CD14-positive monocyte (primary cell): Measurements from ENCODE around the gene HSF4. TPM values are rescaled to one million over a fixed set of nuclear protein-coding genes. Genes with fewer than 3 reads are reported as not detected.

Experiments
- DNase-seq, 3 donors: peaks; one replicate each; pipeline ENCODE4 v3.0.0-alpha.2; 2011 to 2022
- H2AFZ ChIP-seq: 2 replicates; pipeline ENCODE4 v1.6.0; 2012; ENCODE audit warnings: mild to moderate bottlenecking, low read depth, low read length, inconsistent platforms; ENCODE audit not compliant: insufficient read depth, poor library complexity, severe bottlenecking
- H3K27ac ChIP-seq, 2 donors: 1 replicate in 1 of 2; 2 replicates in 1 of 2; pipeline ENCODE4 v1.5.1; 2012 to 2013; ENCODE audit warnings: low read length in 2 of 2, control low read depth in 1 of 2, inconsistent platforms in 1 of 2, low read depth in 1 of 2, mild to moderate bottlenecking in 1 of 2
- H3K27me3 ChIP-seq, 2 donors: one replicate each; pipeline versions ENCODE4 v1.6.0 to v1.6.1; 2011 to 2013; ENCODE audit warnings: low read length in 2 of 2; ENCODE audit not compliant: control insufficient read depth in 2 of 2, insufficient read depth in 2 of 2
- H3K36me3 ChIP-seq, 2 donors: replicated peaks in 1 of 2; 1 replicate in 1 of 2; 2 replicates in 1 of 2; pipeline versions ENCODE4 v1.5.1 to v1.6.1; 2012 to 2013; ENCODE audit warnings: low read length in 2 of 2, control low read depth in 1 of 2, inconsistent platforms in 1 of 2, mild to moderate bottlenecking in 1 of 2; ENCODE audit not compliant: insufficient read depth in 2 of 2, control insufficient read depth in 1 of 2
- H3K4me1 ChIP-seq, 2 donors: 1 replicate in 1 of 2; 2 replicates in 1 of 2; pipeline versions ENCODE4 v1.5.1 to v1.6.1; 2012 to 2013; ENCODE audit warnings: low read length in 2 of 2, control low read depth in 1 of 2, inconsistent platforms in 1 of 2, mild to moderate bottlenecking in 1 of 2, moderate library complexity in 1 of 2; ENCODE audit not compliant: insufficient read depth in 2 of 2, control insufficient read depth in 1 of 2
- H3K4me2 ChIP-seq: replicated peaks from 2 replicates; pipeline ENCODE3; 2012; ENCODE audit warnings: low read length, moderate library complexity, mild to moderate bottlenecking; ENCODE audit not compliant: poor library complexity, severe bottlenecking; ENCODE audit errors: extremely low read depth
- H3K4me3 ChIP-seq, 3 experiments: fragments of 200-600 bp in 1 of 3; sonication (generic) in 1 of 3; replicated peaks in 1 of 3; 1 replicate in 2 of 3; 2 replicates in 1 of 3; pipeline ENCODE4 v1.5.1; 2011 to 2013; ENCODE audit warnings: low read length in 3 of 3, mild to moderate bottlenecking in 3 of 3, control low read depth in 2 of 3, low read depth in 2 of 3, inconsistent platforms in 1 of 3, moderate library complexity in 1 of 3
- H3K79me2 ChIP-seq: 2 replicates; pipeline ENCODE4 v1.6.0; 2012; ENCODE audit warnings: mild to moderate bottlenecking, control low read depth, inconsistent platforms, low read length, moderate library complexity; ENCODE audit not compliant: insufficient read depth
- H3K9ac ChIP-seq: 2 replicates; pipeline ENCODE4 v1.6.0; 2017; ENCODE audit warnings: low read length, mild to moderate bottlenecking; ENCODE audit not compliant: insufficient read depth, poor library complexity, severe bottlenecking
- H3K9me3 ChIP-seq, 2 donors: replicated peaks in 1 of 2; 1 replicate in 1 of 2; 2 replicates in 1 of 2; pipeline versions ENCODE4 v1.5.1 to v1.6.1; 2012 to 2013; ENCODE audit warnings: low read length in 2 of 2, control low read depth in 1 of 2; ENCODE audit not compliant: control insufficient read depth in 1 of 2, insufficient read depth in 1 of 2
- H4K20me1 ChIP-seq: 2 replicates; pipeline ENCODE4 v1.6.0; 2012; ENCODE audit warnings: mild to moderate bottlenecking, low read length, control low read depth, moderate library complexity; ENCODE audit not compliant: insufficient read depth
- H3K27ac Mint-ChIP-seq, 7 donors: one replicate each; pipeline ENCODE4 v1.8.0; 2020; ENCODE audit warnings: mild to moderate bottlenecking in 7 of 7, mixed read lengths in 7 of 7, moderate library complexity in 6 of 7, inconsistent platforms in 2 of 7
- H3K27me3 Mint-ChIP-seq, 3 donors: one replicate each; pipeline ENCODE4 v1.8.0; 2021 to 2022; ENCODE audit warnings: low read depth in 3 of 3, mild to moderate bottlenecking in 3 of 3, mixed read lengths in 3 of 3, moderate library complexity in 3 of 3, inconsistent platforms in 1 of 3
- H3K36me3 Mint-ChIP-seq, 2 donors: one replicate each; pipeline ENCODE4 v1.8.0; 2020; ENCODE audit warnings: mixed read lengths in 2 of 2, inconsistent platforms in 1 of 2, mild to moderate bottlenecking in 1 of 2
- H3K4me1 Mint-ChIP-seq: one replicate; pipeline ENCODE4 v1.8.0; 2020; ENCODE audit warnings: mild to moderate bottlenecking, mixed read lengths
- H3K4me3 Mint-ChIP-seq, 2 donors: one replicate each; pipeline ENCODE4 v1.8.0; 2020; ENCODE audit warnings: mild to moderate bottlenecking in 2 of 2, mixed read lengths in 2 of 2, moderate library complexity in 1 of 2
- H3K9me3 Mint-ChIP-seq, 7 donors: one replicate each; pipeline ENCODE4 v1.8.0; 2020 to 2022; ENCODE audit warnings: mixed read lengths in 7 of 7, mild to moderate bottlenecking in 6 of 7, moderate library complexity in 6 of 7, inconsistent platforms in 2 of 7
- WGBS: methylation state at CpG from one replicate; pipeline ENCODE4 v1.1.5; 2013; ENCODE audit warnings: missing lambda C conversion rate; ENCODE audit not compliant: insufficient coverage; 5-methylcytosine and 5-hydroxymethylcytosine counted together
- intact Hi-C, 2 donors: fragments of 100-400 bp; cut with micrococcal nuclease; formaldehyde crosslinking; loops; one replicate each; pipeline versions ENCODE4 v1.15.0 to v1.15.1; 2023
- polyA plus RNA-seq, 3 donors: library from polyadenylated mRNA; depleted of rRNA in 1 of 3; unstranded in 2 of 3; stranded (reverse) in 1 of 3; fragments of 300-500 nt in 2 of 3; fragments of >200 nt in 1 of 3; fragmentation: Illumina TruSeq in 2 of 3; gene quantifications; 1 replicate in 2 of 3; 2 replicates in 1 of 3; pipeline ENCODE4 v1.2.3, GENCODE V29; 2012 to 2021
- TF ChIP-seq, protein P1 (sequence below): fragments of 200-600 bp; IDR thresholded peaks from one replicate; pipeline ENCODE4 v1.8.0; 2022; ENCODE audit warnings: antibody characterized with exemption, mild to moderate bottlenecking

Gene HSF4
- polyA plus RNA-seq, 3 donors, result 53.4 TPM; not detected in 2

- Histone ChIP-seq H3K9me3 (no peaks in the 10 kb centered on the region), H3K4me2 (no peak within 1 kb of the TSS), H3K79me2 (peaks cover 8% of the 10 kb centered on the region), H3K4me1 (no peaks in the 10 kb centered on the region), H3K27ac (peak within 1 kb of the TSS in 1 of 2 donors; percentile 26), H3K27me3 (no peaks in the 10 kb centered on the region), H3K36me3 (peaks cover 78 to 91% of the 10 kb centered on the region in 2 donors), H3K9ac (no peak within 1 kb of the TSS), H4K20me1 (peaks cover 57% of the 10 kb centered on the region), H3K4me3 (no peak within 1 kb of the TSS), H2AFZ (no peak within 1 kb of the TSS)
- 88% methylated on average over 44 of the region's 61 CpGs for WGBS
- peaks cover 0 to 2% (median 1%) of the 10 kb centered on the region in 3 donors for H3K27me3 Mint-ChIP-seq
- H3K4me1 Mint-ChIP-seq, result peaks cover 15% of the 10 kb centered on the region
- H3K4me3 Mint-ChIP-seq, result peak within 1 kb of the TSS; percentile 3 to 58
- peak within 1 kb of the TSS in 3 of 7 donors; percentile 46 to 81 (median 79) for H3K27ac Mint-ChIP-seq
- no peaks in the 10 kb centered on the region for H3K9me3 Mint-ChIP-seq
- DNase-seq, result no peak
- TF ChIP-seq, protein P1, sequence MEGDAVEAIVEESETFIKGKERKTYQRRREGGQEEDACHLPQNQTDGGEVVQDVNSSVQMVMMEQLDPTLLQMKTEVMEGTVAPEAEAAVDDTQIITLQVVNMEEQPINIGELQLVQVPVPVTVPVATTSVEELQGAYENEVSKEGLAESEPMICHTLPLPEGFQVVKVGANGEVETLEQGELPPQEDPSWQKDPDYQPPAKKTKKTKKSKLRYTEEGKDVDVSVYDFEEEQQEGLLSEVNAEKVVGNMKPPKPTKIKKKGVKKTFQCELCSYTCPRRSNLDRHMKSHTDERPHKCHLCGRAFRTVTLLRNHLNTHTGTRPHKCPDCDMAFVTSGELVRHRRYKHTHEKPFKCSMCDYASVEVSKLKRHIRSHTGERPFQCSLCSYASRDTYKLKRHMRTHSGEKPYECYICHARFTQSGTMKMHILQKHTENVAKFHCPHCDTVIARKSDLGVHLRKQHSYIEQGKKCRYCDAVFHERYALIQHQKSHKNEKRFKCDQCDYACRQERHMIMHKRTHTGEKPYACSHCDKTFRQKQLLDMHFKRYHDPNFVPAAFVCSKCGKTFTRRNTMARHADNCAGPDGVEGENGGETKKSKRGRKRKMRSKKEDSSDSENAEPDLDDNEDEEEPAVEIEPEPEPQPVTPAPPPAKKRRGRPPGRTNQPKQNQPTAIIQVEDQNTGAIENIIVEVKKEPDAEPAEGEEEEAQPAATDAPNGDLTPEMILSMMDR, result peak; percentile 23
- peaks cover 71 to 88% of the 10 kb centered on the region in 2 donors for H3K36me3 Mint-ChIP-seq
- intact Hi-C loops, result no loop called here
These were observed 34.7 kb downstream of the HSF4 start, which contains the start of gene ELMO3 for GRCh38 chr16:67199011-67199807. Gene ELMO3, plus strand, starts transcription at chr16:67199131. Its CDS starts 196 bp downstream, at chr16:67199327.

DNA sequence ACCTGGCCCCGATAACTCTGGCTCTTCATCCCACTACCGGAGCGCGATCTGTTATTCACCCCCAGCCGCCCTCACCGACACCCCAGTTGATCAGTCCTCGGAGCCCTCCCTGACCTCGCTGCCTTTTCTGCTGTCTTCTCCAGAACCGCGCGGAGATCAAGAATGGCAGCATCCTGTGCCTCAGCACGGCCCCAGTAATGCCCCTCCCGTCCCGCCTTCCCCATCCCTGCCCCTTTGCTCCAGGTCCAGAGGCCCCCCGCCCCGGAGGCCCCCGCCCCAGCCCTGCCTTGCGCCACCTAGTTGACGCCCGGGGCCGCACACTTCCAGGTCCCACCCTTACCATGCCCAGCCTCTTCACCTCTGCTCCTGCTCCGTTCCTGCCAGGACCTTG lies 35.3 kb downstream of the HSF4 start:
- Histone ChIP-seq H4K20me1 (peaks cover 52% of the 10 kb centered on the region), H2AFZ (no peak overlapping the region), H3K4me2 (no peak overlapping the region), H3K27ac (no peak overlapping the region), H3K9me3 (no peaks in the 10 kb centered on the region), H3K9ac (no peak overlapping the region), H3K4me3 (no peak overlapping the region), H3K36me3 (peaks cover 72 to 91% of the 10 kb centered on the region in 2 donors), H3K4me1 (no peaks in the 10 kb centered on the region), H3K27me3 (no peaks in the 10 kb centered on the region), H3K79me2 (peaks cover 2% of the 10 kb centered on the region)
- TF ChIP-seq, protein P1, result peak; percentile 6
- intact Hi-C loops, result no loop called here
- H3K4me1 Mint-ChIP-seq, result peaks cover 15% of the 10 kb centered on the region
- peak overlapping the region in 2 of 7 donors; percentile 5 to 46 for H3K27ac Mint-ChIP-seq
- 70% methylated on average over 20 of the region's 22 CpGs for WGBS
- H3K9me3 Mint-ChIP-seq, result no peaks in the 10 kb centered on the region
- DNase-seq, result no peak
- H3K27me3 Mint-ChIP-seq, result peaks cover 0 to 3% (median 1%) of the 10 kb centered on the region in 3 donors
- H3K4me3 Mint-ChIP-seq, result peak overlapping the region; percentile 3 to 58
- peaks cover 68 to 88% of the 10 kb centered on the region in 2 donors for H3K36me3 Mint-ChIP-seq
